ENCODE measurements around the gene GALR2. TPM values are rescaled to one million over a fixed set of nuclear protein-coding genes. Genes with fewer than 3 reads are reported as not detected.
A peak's percentile ranks its signal among the peaks of the same experiment; 100 is the strongest.

Gene GALR2
- total and polyA plus RNA-seq, 9 of the 15 experiments (the other 6 are each of a cell fraction or from before 2014, with no cell fraction given): 0.34 TPM; not detected in 8

DNA sequence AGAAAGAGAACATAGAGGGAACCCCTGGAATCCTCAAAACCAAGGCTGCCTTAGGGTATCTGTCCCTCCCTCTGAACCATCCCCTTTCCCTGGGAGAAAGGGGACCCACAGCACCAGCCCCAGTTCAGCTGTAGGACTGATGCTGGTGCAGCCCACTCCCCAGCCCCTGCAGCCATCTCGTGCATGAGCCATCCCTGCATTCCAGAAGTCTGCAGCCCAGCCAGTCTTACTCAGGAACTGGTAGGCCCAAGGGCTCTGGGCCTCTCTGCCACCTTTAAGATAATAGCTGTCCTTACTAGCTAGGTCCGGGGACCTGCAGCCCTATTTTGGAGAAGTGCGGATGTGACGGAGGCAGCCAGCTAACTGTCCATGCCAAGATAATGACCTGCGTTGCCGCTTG, 41.4 kb upstream of the GALR2 start:
- H3K4me3 ChIP-seq: no peak overlapping the region
- H3K79me2 ChIP-seq (ENCODE audit: control insufficient read depth, insufficient read depth, low read length): no peaks in the 10 kb centered on the region
- H3K36me3 ChIP-seq (ENCODE audit: control insufficient read depth, insufficient read depth, low read length): peaks cover 5% of the 10 kb centered on the region; the same call in 1 of the 3 replicates
- H2AFZ ChIP-seq (ENCODE audit: low read depth, low read length): no peak overlapping the region
- FAIRE-seq: no peak
- in situ Hi-C loops (cut with MboI) (no loop called here), intact Hi-C loops (cut with micrococcal nuclease) (no loop called here)
- no peaks in the 10 kb centered on the region for H4K20me1 ChIP-seq (replicated peaks; ENCODE audit: control insufficient read depth, insufficient read depth, low read length)
- no peak for ATAC-seq
- 69% methylated on average over 6 of the region's 6 CpGs for WGBS (ENCODE audit: insufficient coverage, low coverage, missing lambda C conversion rate)
- CTCF ChIA-PET (ENCODE audit: low intra/inter-chr PET ratio): no interaction called here
- no peak overlapping the region for H3K27ac ChIP-seq (ENCODE audit: extremely low read depth, low read depth, low read length)
- no peak overlapping the region for H3K4me2 ChIP-seq (ENCODE audit: insufficient read depth, low read length)
- POLR2A ChIA-PET: interaction anchor here (0.6 to 0.7 kb wide), 2 partner anchors 241 to 246 kb away, joined by 3 read pairs; no protein-coding TSS in a partner anchor
- H3K4me1 ChIP-seq (replicated peaks in 1 of 2; ENCODE audit: control insufficient read depth in 2 of 2, insufficient read depth in 2 of 2, low read length in 2 of 2): peaks cover 8 to 19% of the 10 kb centered on the region in 2 experiments
- TF ChIP-seq CXXC5 (CRISPR knock-in tag; IDR thresholded peaks at IDR 0.05) (no peak), ZNF324 (CRISPR knock-in tag; IDR thresholded peaks at IDR 0.05) (peak; percentile 74), HDAC8 (tag; IDR thresholded peaks at IDR 0.05) (no peak)
- H3K9ac ChIP-seq (ENCODE audit: insufficient read depth in 1 of 2, low read depth in 2 of 2, low read length in 2 of 2): no peak overlapping the region
- H3K9me3 ChIP-seq (replicated peaks; ENCODE audit: control insufficient read depth, insufficient read depth, low read depth, low read length): no peaks in the 10 kb centered on the region
- H3K27me3 ChIP-seq (ENCODE audit: control insufficient read depth in 2 of 2, insufficient read depth in 2 of 2, low read length in 2 of 2): no peaks in the 10 kb centered on the region
- no peak for DNase-seq (ENCODE audit: extremely low read depth in 1 of 4, low spot score in 3 of 4)
- H3K9me1 ChIP-seq (ENCODE audit: control insufficient read depth, insufficient read depth, low read length): no peaks in the 10 kb centered on the region
- no TSS peak for BruUV-seq (replicated peaks)

DNA sequence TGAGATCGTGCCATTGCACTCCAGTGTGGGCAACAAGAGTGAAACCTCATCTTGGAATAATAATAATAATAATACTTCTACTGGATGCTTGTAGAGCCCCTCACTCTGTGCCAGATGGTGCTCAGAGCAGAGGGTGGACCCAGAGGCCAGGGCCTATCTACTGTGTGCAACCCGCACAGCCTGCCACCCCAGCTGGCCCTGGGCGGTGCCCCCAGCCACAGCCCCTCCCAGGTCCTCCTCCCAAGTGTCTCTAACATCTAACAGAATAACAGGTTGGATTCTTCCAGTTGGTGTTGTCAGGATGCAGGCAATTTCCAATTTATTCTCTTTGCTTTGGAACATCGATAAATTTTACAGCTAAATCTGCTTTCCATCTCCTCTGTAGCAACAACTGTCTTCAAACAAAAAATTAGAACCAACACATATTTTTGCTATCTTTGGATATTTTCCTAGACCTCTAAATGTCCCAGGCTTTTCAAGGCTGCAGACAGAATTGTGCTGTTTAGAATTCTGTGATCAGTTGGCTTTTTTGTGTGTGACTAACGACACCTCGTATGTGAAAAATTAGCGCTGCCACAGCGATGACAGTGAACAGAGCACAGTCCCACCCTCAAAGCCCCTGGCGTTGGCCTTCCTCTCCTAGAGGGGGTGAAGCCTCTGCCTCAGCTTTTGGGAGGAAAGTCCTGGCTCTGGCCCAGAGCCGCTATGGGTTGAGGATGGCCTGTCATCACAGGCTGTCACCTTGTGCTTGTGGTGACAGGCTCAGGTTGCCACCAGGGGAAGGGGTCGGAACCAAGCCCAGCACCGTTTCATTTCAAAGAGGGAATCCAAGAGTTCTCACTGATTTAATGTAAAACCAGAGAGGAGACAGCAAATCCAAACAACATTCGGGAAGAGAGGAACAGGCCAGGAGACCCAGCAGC, 39.9 kb upstream of the GALR2 start:
- H3K4me3 ChIP-seq: no peak overlapping the region
- DNase-seq (ENCODE audit: extremely low read depth in 1 of 4, low spot score in 3 of 4) (no peak), FAIRE-seq (no peak), ATAC-seq (no peak)
- 50% methylated on average over 13 of the region's 13 CpGs for WGBS (ENCODE audit: insufficient coverage, low coverage, missing lambda C conversion rate)
- in situ Hi-C loops (cut with MboI): no loop called here
- H3K27me3 ChIP-seq (ENCODE audit: control insufficient read depth in 2 of 2, insufficient read depth in 2 of 2, low read length in 2 of 2): no peaks in the 10 kb centered on the region
- H3K79me2 ChIP-seq (ENCODE audit: control insufficient read depth, insufficient read depth, low read length): no peaks in the 10 kb centered on the region
- no peak overlapping the region for H3K4me2 ChIP-seq (ENCODE audit: insufficient read depth, low read length)
- no peaks in the 10 kb centered on the region for H3K9me3 ChIP-seq (replicated peaks; ENCODE audit: control insufficient read depth, insufficient read depth, low read depth, low read length)
- no TSS peak for BruUV-seq (replicated peaks)
- intact Hi-C loops (cut with micrococcal nuclease): no loop called here
- no peak overlapping the region for H2AFZ ChIP-seq (ENCODE audit: low read depth, low read length)
- no peak overlapping the region for H3K27ac ChIP-seq (ENCODE audit: extremely low read depth, low read depth, low read length)
- CTCF ChIA-PET (ENCODE audit: low intra/inter-chr PET ratio): no interaction called here
- 0 out of 2 replicates have a peak, but pooled peaks cover 4% of the 10 kb centered on the region for H4K20me1 ChIP-seq (replicated peaks; ENCODE audit: control insufficient read depth, insufficient read depth, low read length)
- H3K9ac ChIP-seq (ENCODE audit: insufficient read depth in 1 of 2, low read depth in 2 of 2, low read length in 2 of 2): no peak overlapping the region
- peaks cover 20% of the 10 kb centered on the region; the same call in 2 of the 3 replicates for H3K36me3 ChIP-seq (ENCODE audit: control insufficient read depth, insufficient read depth, low read length)
- H3K4me1 ChIP-seq (replicated peaks in 1 of 2; ENCODE audit: control insufficient read depth in 2 of 2, insufficient read depth in 2 of 2, low read length in 2 of 2): peaks cover 3 to 10% of the 10 kb centered on the region in 2 experiments
- POLR2A ChIA-PET: interaction anchor here (0.7 kb wide), 1 partner anchor 13 kb away, joined by 4 read pairs; no protein-coding TSS in a partner anchor
- H3K9me1 ChIP-seq (ENCODE audit: control insufficient read depth, insufficient read depth, low read length): no peaks in the 10 kb centered on the region
- no peak for TF ChIP-seq HSF4 (CRISPR knock-in tag; IDR thresholded peaks at IDR 0.05; ENCODE audit: borderline replicate concordance)
- TF ChIP-seq DACH1 (IDR thresholded peaks at IDR 0.05; ENCODE audit: partially characterized antibody): no peak
- no peak for TF ChIP-seq NR2C1 (IDR thresholded peaks at IDR 0.05)
- TF ChIP-seq NR2C1 (tag; IDR thresholded peaks at IDR 0.05): no peak
- no peak for TF ChIP-seq ZNF263 (CRISPR knock-in tag; IDR thresholded peaks at IDR 0.05; ENCODE audit: borderline replicate concordance)
- TF ChIP-seq HEY1 (CRISPR knock-in tag; IDR thresholded peaks at IDR 0.05; ENCODE audit: borderline replicate concordance): no peak
- TF ChIP-seq, protein P1, sequence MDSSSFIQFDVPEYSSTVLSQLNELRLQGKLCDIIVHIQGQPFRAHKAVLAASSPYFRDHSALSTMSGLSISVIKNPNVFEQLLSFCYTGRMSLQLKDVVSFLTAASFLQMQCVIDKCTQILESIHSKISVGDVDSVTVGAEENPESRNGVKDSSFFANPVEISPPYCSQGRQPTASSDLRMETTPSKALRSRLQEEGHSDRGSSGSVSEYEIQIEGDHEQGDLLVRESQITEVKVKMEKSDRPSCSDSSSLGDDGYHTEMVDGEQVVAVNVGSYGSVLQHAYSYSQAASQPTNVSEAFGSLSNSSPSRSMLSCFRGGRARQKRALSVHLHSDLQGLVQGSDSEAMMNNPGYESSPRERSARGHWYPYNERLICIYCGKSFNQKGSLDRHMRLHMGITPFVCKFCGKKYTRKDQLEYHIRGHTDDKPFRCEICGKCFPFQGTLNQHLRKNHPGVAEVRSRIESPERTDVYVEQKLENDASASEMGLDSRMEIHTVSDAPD (CRISPR knock-in tag; IDR thresholded peaks at IDR 0.05): no peak
- no peak for TF ChIP-seq PRPF4 (IDR thresholded peaks at IDR 0.05; ENCODE audit: insufficient read depth, low read depth, low read length, poor library complexity, severe bottlenecking)
- TF ChIP-seq TAF9B (IDR thresholded peaks at IDR 0.05; ENCODE audit: partially characterized antibody): no peak

Data from K562 (cell line).